ENCODE measurements around the gene CEP55.

CEP55 gene

GRCh38 chr10:93566435-93567276, 70.2 kb downstream of the CEP55 start, which contains the start of gene FFAR4:
FFAR4 (plus strand) TSS chr10:93566665; CDS start chr10:93566721, 56 bp downstream.
- DNase-seq (ENCODE audit: low spot score), result peak; percentile 43

- no peak for DNase-seq (ENCODE audit: low spot score)
Measured at GRCh38 chr10:93567277-93568104, 71.1 kb downstream of the CEP55 start.

- DNase-seq (ENCODE audit: low spot score), result no peak
Measured at GRCh38 chr10:93568105-93568390, 71.6 kb downstream of the CEP55 start.

GRCh38 chr10:93570383-93570782, 74.0 kb downstream of the CEP55 start:
- DNase-seq (ENCODE audit: low spot score), result no peak

DNA sequence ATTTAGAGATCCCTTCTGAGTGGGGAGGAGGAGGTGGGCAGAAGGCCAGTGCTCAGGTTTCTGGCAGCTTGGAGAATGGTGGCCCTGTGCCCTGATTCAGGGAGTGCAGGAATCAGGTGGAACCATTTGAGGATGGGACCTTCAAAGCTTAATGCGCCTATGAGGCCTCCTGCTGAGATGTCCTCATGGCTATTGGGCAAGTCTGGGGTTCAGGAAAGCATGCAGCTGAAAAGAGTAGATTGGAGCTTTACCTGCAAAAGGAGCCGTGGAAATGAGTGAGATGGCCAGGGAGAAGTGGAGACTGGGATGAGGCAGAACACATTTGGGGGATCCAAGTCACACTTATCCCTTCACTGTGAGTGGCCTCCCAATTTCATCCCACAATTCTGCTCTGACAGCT, 76.2 kb downstream of the CEP55 start:
- no peak for DNase-seq (ENCODE audit: low spot score)

GRCh38 chr10:93573051-93573909, 76.9 kb downstream of the CEP55 start:
- DNase-seq (ENCODE audit: low spot score), result no peak

DNA sequence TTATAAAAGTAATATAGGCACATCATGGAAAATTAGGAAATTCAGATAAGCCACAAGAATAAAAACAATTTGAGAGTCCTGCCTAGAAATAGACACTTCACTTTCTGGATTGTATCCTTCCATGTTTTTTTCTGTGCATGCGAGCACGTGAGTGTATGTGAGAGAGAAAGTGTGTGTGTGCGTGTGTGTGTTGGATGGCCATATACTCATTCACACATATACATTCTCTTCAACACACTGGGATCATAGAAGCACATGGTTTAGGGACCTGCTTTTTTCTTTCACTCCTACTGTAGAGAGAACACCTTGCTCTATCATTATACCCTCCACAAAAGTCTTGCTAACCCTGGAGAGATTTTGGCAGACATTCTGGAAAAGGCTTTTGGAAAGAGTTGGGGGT, 77.5 kb downstream of the CEP55 start:
- DNase-seq (ENCODE audit: low spot score), result no peak

- no peak for DNase-seq (ENCODE audit: low spot score)
Measured at GRCh38 chr10:93576888-93577287, 80.5 kb downstream of the CEP55 start.

DNA sequence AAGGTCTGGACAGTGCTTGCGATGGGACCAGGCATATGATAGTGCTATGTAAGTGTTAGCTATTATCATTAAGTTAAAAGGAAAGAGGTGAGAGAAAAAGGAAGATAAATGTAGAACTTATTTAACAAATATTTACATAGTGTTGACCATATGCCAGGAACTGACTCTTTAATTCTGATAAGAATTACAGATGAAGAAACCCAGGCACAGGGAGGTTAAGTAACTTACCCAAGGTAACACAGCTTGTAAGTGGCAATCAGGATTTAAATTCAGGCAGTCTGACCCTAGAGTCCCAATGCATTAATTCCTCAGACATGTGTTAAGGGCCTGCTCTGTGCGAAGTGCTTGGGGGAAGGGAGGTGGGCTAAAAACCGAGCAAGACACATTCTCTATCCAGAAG, 81.2 kb downstream of the CEP55 start:
- no peak for DNase-seq (ENCODE audit: low spot score)
